ENCODE results near the gene RAB31. TPM values are rescaled to one million over a fixed set of nuclear protein-coding genes. Genes with fewer than 3 reads are reported as not detected.
"Not testable (repeated sequence)": the region's sequence is repeated elsewhere in the genome, so short reads cannot be mapped to it uniquely, and the experiment has no call there.

RAB31 gene, protein sequence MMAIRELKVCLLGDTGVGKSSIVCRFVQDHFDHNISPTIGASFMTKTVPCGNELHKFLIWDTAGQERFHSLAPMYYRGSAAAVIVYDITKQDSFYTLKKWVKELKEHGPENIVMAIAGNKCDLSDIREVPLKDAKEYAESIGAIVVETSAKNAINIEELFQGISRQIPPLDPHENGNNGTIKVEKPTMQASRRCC
- total RNA-seq (2014; rRNA removed; shearing (Covaris generic)), result 38.5 and 48.0 TPM in 2 replicates

DNA sequence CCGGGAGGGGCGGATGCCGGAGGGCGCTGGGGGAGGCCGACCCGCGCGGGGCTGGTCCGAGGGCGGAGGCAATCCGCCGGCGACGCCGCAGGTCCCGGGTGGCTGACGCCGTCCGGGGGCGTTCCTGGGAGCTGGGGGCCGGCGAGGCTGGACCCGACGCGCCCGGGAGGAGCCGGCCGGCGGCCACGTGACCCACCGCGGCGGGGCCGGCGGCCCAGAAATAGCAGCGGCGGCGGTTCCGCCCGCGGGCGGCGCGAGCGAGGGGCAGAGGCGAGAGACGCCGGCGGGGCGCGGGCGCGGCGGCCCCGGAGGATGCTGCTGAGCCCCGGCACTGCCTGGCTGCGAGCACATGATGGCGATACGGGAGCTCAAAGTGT is at the start of gene RAB31:
TSS of gene RAB31 (plus strand) at position 245 of the 377 bp plus-strand sequence. CDS start at position 350, 105 bp downstream.
- DNase-seq (ENCODE audit: low spot score), result no peak

DNA sequence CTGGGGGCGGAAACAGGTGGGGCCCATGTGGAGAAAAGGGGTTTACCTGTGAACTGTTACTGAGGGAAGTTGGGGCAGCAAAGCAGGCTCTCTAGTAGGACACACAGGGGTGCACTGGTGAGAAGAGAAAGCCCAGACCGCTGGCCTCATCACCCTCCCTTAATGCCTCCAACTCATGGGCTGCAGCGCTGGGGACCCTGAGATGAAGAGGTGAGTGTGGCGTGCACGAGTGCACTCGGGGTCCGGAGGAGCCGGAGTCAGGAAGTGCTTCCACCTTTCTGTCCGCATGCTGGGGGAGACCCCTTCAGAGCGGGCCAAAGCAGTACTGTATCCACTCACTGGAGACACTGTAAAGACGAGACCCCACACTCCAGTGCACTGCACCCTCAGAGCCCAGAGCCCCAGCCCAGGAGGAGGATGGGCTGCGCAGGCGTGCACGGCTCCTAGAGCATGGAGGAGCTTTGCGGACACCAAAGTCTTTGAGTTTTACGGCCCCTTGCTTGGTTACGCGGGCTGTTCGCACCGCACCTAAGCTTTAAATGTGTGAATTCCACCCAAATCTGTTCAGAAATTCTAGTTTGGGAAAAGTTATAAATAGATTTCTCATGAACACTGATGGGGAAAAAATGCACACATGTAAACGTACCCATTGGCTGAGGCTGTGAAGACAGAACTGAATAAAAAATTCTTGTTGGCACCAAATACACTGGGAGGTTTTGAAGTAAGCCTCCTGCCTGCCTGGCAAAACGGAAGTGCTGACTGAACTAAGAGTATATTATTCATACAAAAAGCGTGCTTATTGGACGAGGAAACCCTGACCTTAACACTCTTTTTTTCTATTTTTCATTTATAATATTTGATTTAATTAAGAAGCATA is 48.4 kb upstream of the RAB31 start:
- no peak for DNase-seq (ENCODE audit: low spot score)

DNA sequence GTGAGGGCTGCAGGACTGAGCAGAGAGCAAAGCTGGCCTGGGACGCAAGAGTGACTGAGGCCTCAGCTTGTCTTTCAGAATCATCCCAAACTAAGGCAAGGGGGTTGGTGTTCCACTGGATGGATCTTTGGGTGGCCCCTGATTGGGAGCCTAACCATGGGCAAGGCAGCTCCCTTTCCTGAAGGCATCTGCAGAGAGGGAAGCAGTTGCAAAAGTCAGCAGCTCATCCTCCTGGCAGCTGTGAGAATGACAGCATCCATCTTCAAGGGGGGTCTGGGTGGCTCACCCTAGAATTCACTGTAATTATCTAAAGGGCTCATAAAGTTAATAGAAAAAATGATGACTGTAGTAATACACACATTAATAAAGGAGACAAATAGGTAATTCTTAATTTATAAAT is 46.5 kb upstream of the RAB31 start:
- DNase-seq (ENCODE audit: low spot score), result no peak

DNA sequence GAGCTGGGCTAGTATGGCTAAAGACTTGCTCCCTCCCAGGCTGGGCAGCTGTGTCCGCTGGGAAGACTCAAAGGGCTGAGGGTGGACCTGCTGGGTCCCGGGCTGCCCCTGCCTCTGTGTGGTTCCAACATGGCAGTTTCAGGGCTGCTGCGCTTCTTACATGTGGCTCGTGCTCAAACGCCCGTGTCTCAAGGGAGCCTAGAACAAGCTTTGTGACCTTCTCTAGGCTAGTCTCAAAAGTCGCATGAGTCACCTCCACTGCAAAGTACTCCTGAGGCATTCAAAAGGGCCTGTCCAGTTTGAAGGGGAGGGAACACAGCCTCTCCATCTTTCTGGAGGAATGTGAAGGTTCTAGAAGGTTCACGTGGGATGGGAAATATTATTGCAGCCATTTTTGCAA is 44.7 kb upstream of the RAB31 start:
- no peak for DNase-seq (ENCODE audit: low spot score)

DNA sequence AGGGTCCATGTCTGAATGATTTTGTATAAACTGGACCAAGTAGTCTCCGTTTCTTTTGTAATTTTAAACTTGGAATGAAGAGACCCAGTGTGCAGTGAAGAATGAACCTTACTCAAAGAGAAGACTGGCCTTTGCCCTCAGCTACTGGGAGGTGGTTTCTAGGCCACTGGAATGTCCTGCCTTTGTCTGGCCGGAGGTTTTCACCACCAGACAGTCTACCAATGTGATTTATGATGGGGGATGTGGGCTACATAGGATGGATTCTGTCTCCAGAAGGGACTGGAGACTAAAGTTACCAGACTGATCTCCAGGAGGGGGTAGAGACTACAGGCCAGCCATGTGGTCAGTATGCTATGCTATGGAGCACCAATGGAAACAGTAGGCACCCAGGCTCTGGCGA is 42.8 kb upstream of the RAB31 start:
- DNase-seq (ENCODE audit: low spot score), result no peak

DNA sequence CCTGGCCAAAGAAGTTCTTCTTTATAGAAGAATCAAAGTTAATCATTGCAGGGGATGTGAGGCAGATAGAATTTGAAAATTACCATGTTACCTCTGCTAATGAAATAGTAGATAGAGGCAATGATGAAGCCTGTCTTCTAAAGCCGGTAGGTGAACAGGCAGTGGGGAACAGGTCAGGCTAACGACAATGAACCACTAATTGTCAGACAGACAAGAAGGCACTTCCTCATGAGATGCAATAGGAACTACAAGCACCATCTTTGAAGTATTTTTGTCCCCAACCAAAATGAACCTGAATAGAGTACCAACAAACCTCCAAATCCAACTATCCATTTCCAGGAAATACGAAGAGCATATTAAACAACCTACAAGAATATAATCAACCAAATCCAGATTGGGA is 41.6 kb upstream of the RAB31 start:
- DNase-seq (ENCODE audit: low spot score), result no peak

DNA sequence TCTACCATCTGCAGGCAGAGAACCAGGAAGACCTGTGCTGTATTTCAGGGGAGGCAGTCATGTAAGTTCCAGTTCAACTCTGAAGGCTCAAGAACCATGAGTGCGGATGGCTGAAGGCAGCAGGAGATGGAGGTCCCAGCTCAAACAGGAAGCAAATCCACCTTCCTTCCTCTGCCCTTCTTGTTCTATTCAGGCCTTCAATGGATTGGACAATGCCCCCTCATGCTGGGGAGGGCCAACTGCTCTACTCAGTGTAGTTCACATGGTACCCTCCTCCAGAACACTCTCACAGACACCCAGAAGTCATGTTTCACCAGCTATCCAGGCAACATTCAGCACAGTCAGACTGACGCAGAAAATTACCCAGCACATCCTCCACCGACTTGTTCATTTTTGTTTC is 39.1 kb upstream of the RAB31 start:
- no peak for DNase-seq (ENCODE audit: low spot score)

DNA sequence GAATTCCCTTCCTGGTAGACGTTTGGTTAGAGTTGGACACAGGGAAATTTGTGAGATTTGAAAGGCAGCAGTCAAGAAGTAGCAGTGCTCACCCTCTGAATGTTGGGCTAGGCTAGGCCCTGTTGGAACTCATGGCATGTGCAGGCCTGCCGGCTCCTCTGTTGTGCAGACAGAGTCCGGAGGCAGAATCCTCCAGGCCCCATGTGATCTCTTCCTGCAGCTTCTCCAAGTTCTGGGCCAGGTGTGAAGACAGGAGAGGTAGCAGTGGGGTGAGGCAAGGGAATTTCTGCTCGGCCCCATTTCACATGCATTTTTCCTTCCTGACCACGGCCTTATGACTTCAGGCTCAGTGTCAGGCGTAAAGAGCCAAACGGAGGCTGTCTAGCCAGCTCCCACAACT is 36.9 kb upstream of the RAB31 start:
- no peak for DNase-seq (ENCODE audit: low spot score)

DNA sequence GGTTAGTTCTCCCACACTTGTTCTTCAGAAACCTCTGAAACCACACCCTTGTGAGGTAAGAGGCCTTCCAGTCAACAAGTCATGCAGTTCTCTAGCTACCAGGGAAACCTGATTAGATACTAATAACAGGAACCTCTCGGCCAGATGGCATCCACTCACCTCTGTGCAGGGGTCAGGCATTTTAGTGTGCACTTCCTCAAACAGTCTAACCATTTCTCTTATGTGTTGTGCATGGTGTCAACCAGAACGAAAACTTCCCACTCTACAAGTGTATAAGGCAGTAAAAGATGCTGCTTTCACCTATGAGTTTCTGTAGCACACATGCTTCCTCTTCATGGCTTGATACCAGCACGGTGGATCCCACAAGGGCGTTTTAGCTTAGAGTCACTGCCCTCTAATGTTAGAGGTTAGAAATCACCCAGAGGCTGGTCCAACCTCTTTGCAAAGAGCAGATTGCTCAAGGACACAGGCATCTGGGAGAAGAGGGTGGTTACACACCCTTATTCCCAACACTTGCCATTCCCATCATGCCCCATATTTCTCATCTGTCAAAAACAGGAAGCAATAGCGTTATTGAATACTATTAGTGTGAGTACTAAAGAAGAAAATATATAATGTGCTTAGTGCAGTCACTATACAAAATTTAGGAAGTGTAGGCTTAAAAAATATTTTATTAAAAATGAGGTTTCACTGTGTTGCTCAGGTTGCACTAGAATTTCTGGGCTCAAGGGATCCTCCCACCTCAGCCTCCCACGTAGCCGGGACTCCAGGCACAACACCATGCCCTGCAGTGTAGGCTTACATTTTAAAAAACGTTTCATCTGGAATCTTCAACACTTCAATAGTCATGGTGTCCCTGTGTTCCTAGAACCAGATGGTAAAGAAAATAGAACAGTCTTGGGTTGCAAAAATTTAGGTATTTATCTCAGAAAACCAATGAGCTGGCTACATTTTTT is 34.5 kb upstream of the RAB31 start:
- DNase-seq (ENCODE audit: low spot score), result peak; percentile 62

DNA sequence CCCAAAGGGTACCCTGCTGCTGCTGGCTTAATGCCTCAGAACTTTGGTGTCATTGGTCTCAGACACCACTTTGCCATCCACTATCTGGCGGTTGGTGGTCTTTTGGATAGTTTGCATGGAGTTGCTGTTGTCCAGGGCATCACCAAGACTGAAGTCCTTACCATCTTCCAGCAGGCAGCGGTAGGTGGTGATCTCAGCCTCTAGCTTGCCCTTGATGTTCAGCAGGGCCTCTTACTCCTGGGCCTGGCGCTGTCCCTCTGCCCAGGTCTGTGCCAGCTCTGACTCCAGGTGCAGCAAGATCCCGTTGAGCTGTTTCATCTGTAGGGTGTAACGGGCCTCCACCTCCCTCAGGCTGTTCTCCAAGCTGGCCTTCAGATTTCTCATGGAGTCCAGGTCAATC is 29.9 kb upstream of the RAB31 start:
- not testable (repeated sequence) for DNase-seq (ENCODE audit: low spot score)

DNA sequence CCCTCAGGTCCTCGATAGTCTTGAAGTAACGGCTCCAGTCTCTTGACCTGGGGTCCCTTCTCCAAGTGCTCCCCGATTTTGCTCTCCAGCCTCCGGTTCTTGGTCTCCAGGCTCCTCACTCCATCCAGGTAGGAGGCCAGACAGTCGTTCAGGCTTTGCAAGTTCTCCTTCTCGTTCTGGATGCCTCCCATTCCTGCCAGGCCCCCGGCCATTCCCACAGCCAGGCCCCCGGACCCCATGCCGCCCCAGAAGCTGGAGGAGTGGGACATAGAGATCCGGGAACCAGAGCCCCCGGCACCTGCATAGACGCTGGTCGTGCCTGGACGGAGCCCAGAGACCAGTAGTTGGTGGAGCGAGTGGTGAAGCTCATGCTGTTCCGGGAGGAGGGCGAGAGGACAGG is 29.0 kb upstream of the RAB31 start:
- DNase-seq (ENCODE audit: low spot score), result no peak

DNA sequence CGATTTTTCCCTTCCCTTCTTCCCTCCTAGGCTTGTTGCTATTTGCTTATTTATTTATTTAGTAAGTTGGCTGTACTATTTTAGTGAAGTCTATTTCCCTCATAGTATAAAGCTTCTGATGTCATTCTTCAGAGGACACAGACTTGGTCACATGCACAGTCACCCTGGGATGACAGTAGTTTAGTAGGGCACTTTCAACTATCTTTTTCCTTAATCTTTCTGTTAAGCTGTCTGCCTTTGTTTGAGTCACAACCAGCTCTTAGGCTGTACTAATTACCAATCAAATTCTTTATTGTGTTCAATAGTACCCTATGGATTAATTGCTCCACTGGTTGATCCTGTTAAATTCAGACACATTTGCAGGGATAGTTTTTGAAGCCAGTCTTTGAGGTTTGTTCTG is 26.9 kb upstream of the RAB31 start:
- no peak for DNase-seq (ENCODE audit: low spot score)

DNA sequence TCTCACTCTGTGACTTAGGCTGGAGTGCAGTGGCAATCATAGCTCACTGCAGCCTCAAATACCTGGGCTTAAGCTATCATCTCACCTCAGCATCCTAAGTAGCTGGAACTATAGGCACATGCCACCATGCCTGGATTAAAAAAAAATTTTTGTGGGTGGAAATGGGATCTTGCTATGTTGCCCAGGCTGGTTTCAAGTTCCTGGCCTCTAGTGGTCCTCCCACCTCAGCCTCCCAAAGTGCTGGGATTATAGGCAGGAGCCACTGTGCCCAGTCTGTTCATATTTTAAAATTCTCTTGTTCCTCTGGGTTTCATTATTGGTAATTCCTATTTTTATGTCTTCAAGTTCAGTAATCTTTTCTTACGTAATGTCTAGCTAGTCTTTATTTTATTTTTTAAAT is 25.5 kb upstream of the RAB31 start:
- no peak for DNase-seq (ENCODE audit: low spot score)

DNA sequence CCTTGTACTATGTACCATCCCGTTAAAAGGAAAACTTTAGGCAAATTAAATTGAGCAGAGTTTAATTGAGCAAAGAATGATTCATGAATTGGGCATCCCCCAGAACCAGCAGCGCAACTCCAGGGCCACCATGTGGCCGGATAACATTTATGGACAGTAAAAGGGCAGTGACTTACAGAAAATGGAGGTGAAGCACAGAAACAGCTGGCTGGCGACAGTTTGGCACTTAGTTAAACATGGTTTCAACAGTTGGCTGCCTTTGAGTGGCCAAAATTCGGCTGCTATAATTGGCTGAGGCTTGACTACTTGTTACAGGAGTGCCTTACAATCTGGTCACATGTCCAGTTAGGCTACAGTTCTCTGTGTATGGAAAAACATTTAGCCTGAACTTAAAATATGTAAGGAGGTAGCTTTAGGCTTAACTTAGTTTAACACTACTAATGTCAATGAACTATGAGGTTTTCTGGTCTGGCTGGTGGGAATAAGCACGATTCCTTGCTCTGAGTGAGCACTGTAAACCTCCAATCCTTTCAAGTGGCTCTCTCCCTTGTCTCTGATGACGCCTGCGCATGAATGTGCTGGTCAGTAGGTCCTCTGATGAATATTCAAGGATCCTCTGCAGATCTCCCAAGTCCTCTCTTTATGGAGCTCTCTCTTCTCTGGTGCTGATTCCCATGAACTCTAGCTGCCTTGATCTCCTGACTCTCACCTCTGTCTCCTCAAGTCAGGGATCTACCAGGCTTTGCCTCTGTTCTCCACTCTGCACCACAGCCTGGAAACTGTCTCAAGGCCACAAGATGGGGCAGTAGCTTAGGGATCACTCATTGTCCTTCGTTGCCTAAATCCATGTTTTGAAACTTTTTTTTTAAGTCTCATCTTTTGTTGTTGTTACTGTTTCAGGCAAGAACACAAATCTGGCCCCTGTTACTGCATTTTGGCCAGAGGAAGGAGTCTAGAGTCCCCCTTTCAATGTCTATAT is 24.4 kb upstream of the RAB31 start:
- peak; percentile 79 for DNase-seq (ENCODE audit: low spot score)

DNA sequence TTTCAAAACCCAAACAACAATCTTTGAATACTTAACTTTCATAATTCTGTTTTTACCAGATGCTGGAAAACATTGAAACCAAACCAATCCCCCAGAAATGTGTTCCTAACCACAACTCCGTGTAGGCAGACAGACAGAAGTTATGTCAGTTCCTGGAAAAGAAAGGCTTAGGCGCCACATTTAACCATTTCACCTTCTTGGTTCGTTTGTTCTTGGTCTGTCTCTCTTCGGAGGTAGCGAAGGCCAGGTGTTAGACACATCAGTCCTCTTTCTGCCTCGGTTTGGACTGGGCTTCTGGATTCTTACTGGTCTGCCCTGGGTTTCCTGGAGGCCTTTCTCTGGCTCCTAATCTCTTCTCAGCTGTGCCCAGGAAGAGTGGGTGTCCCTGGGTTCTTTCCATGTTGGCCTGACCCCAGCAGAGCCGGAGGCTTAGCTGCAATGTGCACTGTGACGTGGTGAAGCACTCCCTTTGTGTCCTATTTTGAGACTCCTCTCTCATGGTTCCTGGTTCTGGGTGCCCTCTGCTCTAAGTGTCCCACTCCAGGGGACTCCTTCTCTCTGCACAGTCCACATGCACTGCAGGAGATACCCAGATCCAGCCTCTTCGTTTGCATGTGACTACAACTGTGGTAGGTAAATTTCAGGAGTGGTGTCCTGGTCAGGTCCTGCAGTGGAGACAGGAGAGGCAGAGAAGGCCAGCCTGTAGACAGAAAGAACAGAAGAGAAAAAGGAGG is 23.1 kb upstream of the RAB31 start:
- DNase-seq (ENCODE audit: low spot score), result peak; percentile 39

DNA sequence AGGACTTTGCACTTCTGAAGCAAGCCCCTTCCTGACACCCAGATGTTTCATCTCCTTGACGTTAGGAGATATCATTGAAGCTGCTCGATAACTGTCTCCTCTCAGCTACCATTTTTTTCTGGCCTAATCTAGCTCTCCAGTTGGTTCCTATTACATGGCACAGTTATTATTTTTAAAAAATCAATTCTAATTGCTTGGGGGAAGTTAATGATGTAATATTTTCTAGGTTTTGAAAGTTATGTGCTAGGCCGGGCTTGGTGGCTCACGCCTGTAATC is 22.5 kb upstream of the RAB31 start:
- no peak for DNase-seq (ENCODE audit: low spot score)

DNA sequence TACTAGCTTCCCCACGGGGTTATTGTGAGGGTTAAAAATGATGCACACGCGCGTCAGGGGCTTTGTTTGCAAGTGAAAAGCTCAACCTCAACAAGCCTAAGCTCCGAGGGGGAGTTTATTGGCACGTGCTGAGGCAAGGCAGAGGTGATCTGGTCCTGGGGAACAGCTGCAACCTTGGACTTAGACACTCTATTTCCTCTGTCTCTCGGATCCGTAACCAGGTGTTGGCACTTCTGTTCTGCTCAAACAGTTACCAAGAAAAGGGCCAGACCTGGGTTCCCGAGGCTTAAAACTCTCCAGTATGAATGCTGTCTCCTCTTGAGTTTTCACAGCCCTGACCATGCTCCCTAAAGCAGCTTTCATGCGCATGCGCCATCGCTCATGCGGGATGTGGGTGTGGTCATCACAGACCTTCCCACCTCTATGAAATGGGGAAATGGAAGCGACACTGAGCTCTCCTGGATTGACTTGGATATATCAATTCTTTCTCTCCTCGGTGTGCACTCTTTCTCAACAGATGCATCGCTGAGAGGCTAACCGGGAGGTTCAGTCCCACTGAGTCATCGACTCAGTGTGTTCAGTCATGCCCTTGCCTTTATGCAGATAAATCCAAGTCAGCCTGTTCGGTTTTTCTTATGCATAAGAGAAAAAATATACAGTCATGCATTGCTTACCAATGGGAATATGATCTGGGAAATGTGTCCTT is 19.9 kb upstream of the RAB31 start:
- no peak for DNase-seq (ENCODE audit: low spot score)

DNA sequence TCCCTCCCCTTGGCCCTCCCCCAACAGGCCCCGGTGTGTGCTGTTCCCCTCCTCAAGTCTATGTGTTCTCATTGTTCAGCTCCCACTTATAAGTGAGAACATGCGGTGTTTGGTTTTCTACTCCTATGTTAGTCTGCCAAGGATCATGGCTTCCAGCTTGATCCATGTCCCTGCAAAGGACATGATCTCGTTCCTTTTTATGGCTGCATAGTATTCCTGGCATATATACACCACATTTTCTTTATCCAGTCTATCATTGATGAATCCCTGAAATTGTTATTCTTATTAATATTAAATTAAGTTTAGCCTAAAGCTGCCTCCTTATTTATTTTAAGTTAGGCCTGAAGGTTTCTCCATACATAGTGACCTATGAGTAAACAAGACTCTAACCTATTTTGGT is 18.8 kb upstream of the RAB31 start:
- DNase-seq (ENCODE audit: low spot score), result no peak

DNA sequence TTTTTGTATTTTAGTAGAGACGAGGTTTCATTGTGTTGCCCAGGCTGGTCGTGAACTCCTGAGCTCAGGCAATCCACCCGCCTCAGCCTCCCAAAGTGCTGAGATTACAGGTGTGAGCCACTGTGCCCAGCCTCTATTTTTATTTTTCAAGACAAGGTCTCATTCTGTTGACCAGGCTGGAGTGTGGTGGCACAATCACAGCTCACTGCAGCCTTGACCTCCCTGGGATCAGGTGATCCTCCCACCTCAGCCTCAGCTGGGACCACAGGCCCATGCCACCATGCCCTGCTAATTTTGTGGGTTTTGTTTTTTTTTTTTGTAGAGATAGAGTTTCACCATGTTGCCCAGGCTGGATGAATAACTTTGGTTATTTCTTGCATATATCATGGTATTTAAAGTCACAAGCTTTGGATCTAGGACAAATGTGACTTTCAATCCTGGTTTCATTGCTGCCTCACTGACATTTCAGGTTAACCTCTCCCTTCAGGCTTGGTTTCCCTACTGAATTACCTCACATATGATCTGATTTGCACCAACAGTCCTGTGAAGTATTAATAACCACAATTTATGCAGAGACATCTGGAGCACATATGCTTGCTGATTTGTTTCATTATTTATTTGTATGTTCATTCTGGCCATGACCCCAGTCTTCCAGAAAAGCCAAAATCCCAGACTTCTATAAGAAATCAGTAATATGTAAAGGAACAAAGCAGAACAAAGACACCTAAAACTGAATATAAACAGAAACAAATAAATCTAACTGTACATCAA is 17.5 kb upstream of the RAB31 start:
- DNase-seq (ENCODE audit: low spot score), result no peak

All from H4 (cell line).